GM12874 (cell line): Measurements from ENCODE around the gene WDFY4.

Experiments used
- CTCF ChIP-seq: IDR thresholded peaks from 2 replicates; pipeline ENCODE4 v1.5.1; 2011; ENCODE audit warnings: low read depth, mild to moderate bottlenecking, control low read depth, low read length, moderate library complexity; ENCODE audit not compliant: insufficient read depth

WDFY4 gene

GRCh38 chr10:48639632-48640031 is 45.0 kb upstream of the WDFY4 start:
- TF ChIP-seq CTCF = no peak

DNA sequence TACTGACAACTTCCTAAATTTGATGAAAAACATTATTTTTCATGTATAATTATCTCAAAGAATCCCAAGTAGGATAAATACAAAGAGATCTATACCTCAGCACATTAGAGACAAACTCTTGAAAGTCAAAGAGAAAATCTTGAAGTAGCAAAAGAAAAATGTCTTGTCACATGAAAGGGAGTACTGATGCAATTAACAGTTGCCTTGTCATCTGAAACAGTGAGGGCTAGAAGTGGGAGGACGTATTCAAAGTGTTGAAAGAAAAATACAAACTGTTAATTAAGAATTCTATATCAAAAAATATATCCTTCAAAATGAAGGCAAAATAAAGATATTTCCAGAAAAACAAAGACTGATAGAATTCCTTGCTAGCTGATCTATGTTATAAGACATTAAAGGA is 44.3 kb upstream of the WDFY4 start:
- TF ChIP-seq CTCF = no peak

- no peak for TF ChIP-seq CTCF
Observed at GRCh38 chr10:48645600-48645999, 39.1 kb upstream of the WDFY4 start.

GRCh38 chr10:48648172-48648942 is 36.3 kb upstream of the WDFY4 start:
- TF ChIP-seq CTCF = no peak

DNA sequence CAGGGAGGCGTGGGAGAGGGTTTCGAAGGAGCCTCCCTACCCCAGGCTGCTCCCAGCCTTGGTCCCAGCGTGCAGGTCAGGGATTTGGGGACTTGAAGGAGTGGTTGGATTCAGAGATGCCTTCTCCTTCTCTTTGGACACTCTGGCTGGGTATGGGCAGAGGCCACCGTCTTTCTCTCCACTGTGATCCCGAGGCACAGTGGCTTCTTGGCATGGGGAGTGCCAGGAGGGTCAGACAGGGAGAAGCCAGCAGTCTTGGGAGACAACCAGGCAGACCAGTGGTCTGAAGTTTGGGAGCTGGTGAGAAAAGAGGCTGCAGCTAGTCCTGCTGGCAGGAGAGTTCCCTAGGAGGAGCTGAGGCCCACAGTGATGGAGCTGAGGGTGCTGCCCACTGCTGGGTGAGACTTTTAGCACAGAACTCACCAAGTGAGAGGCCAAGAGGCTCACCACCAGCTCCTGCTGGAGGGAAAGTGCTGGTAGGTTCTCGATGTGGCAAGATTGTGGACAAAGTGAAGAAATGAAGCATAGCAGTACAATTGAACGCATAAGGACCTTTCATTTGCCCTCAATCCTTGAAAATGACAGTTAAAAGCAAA is 35.2 kb upstream of the WDFY4 start:
- no peak for TF ChIP-seq CTCF

DNA sequence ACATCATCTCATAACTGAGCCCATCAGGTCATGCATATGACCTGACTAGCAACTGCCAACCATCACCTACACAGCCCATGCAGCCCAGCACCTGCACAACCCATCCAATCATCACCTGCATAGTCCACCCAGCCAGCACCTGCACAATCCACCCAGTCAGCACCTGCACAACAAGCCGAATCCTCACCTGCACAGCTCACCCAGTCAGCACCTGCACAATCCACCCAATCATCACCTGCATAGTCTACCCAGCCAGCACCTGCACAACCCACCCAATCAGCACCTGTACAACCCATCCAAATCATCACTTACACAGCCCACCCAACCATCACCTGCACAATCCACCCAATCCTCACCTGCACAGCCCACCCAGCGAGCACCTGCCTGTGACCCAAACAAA is 33.4 kb upstream of the WDFY4 start:
- no peak for TF ChIP-seq CTCF

DNA sequence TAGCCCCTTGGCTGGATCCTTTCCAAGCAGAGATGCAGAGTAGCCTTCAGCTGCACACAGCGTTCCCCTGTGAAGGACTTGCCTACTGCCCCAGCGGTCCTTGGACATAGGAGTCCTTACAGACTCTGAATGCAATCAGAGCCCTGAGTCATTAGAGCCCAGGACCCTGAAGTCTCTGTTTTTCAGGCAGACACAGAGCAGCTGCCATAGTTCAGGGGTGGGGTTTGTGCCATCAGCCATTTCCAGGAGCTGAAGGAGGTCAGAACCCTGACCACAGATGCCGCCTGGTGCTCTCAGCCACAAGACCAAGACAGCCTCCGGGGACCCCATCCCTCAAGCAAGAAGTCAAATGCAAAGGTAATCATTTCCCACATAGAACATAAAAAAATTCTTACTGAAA is 32.8 kb upstream of the WDFY4 start:
- TF ChIP-seq CTCF = no peak
